ENCODE results near the gene TMEM205.

Gene TMEM205

GRCh38 chr19:11304936-11305335 lies 41.1 kb downstream of the TMEM205 start:
- H3K27me3 ChIP-seq (replicated peaks; ENCODE audit: control insufficient read depth, insufficient read depth, low read length) = no peaks in the 10 kb centered on the region
- no peak overlapping the region for H3K4me3 ChIP-seq (replicated peaks; ENCODE audit: low read depth, low read length)
- no peaks in the 10 kb centered on the region for H3K36me3 ChIP-seq (ENCODE audit: control insufficient read depth, insufficient read depth, low read length)
- DNase-seq (ENCODE audit: extremely low read depth, insufficient read length) = no peak
- TF ChIP-seq CTCF (IDR thresholded peaks at IDR 0.05; ENCODE audit: insufficient read depth, low read length, poor library complexity, severe bottlenecking) = no peak

- Histone ChIP-seq H3K27me3 (replicated peaks; ENCODE audit: control insufficient read depth, insufficient read depth, low read length) (no peaks in the 10 kb centered on the region), H3K4me3 (replicated peaks; ENCODE audit: low read depth, low read length) (no peak overlapping the region), H3K36me3 (ENCODE audit: control insufficient read depth, insufficient read depth, low read length) (no peaks in the 10 kb centered on the region)
- no peak for TF ChIP-seq CTCF (IDR thresholded peaks at IDR 0.05; ENCODE audit: insufficient read depth, low read length, poor library complexity, severe bottlenecking)
- DNase-seq (ENCODE audit: extremely low read depth, insufficient read length) = no peak
Observed at GRCh38 chr19:11300811-11301120, 45.3 kb downstream of the TMEM205 start.

GRCh38 chr19:11299946-11300810 lies 45.9 kb downstream of the TMEM205 start:
- TF ChIP-seq CTCF (IDR thresholded peaks at IDR 0.05; ENCODE audit: insufficient read depth, low read length, poor library complexity, severe bottlenecking) = no peak
- H3K36me3 ChIP-seq (ENCODE audit: control insufficient read depth, insufficient read depth, low read length) = no peaks in the 10 kb centered on the region

GRCh38 chr19:11296264-11296663 lies 49.8 kb downstream of the TMEM205 start:
- Histone ChIP-seq H3K4me3 (replicated peaks; ENCODE audit: low read depth, low read length) (no peak overlapping the region), H3K27me3 (replicated peaks; ENCODE audit: control insufficient read depth, insufficient read depth, low read length) (no peaks in the 10 kb centered on the region), H3K36me3 (ENCODE audit: control insufficient read depth, insufficient read depth, low read length) (no peaks in the 10 kb centered on the region)
- DNase-seq (ENCODE audit: extremely low read depth, insufficient read length) = no peak
- no peak for TF ChIP-seq CTCF (IDR thresholded peaks at IDR 0.05; ENCODE audit: insufficient read depth, low read length, poor library complexity, severe bottlenecking)

More at GRCh38 chr19:11299946-11300810, 45.9 kb downstream of the TMEM205 start:
- no peak overlapping the region for H3K4me3 ChIP-seq (replicated peaks; ENCODE audit: low read depth, low read length)
- H3K27me3 ChIP-seq (replicated peaks; ENCODE audit: control insufficient read depth, insufficient read depth, low read length) = no peaks in the 10 kb centered on the region
- DNase-seq (ENCODE audit: extremely low read depth, insufficient read length) = no peak

- no peak for TF ChIP-seq CTCF (IDR thresholded peaks at IDR 0.05; ENCODE audit: insufficient read depth, low read length, poor library complexity, severe bottlenecking)
- H3K4me3 ChIP-seq (replicated peaks; ENCODE audit: low read depth, low read length) = no peak within 1 kb of the TSS
- no peak for DNase-seq (ENCODE audit: extremely low read depth, insufficient read length)
- H3K36me3 ChIP-seq (ENCODE audit: control insufficient read depth, insufficient read depth, low read length) = no peaks in the 10 kb centered on the region
- no peaks in the 10 kb centered on the region for H3K27me3 ChIP-seq (replicated peaks; ENCODE audit: control insufficient read depth, insufficient read depth, low read length)
Observed at GRCh38 chr19:11295665-11296245, 50.3 kb downstream of the TMEM205 start, which contains the start of gene TSPAN16. TSPAN16 (plus strand) TSS chr19:11296160; CDS start chr19:11296298, 138 bp downstream.

Data from GM06990 (cell line).